Neural crest cell (in vitro differentiated cells): ENCODE measurements around the gene ANGPTL3. TPM values are rescaled to one million over a fixed set of nuclear protein-coding genes. Genes with fewer than 3 reads are reported as not detected.
A peak's percentile ranks its signal among the peaks of the same experiment; 100 is the strongest.
"Not testable (repeated sequence)": the region's sequence is repeated elsewhere in the genome, so short reads cannot be mapped to it uniquely, and the experiment has no call there.

Experiments
- DNase-seq: peaks from one replicate; pipeline ENCODE4 v3.0.0; 2021; ENCODE audit warnings: low read depth, mixed read lengths, low spot score
- H3K27ac Mint-ChIP-seq: one replicate; pipeline ENCODE4 v1.8.0; 2021; ENCODE audit warnings: mild to moderate bottlenecking, mixed read lengths; ENCODE audit not compliant: unreplicated experiment
- H3K27me3 Mint-ChIP-seq: 2 replicates; pipeline ENCODE4 v1.8.0; 2021; ENCODE audit warnings: low read depth, mild to moderate bottlenecking, mixed read lengths
- H3K36me3 Mint-ChIP-seq: 2 replicates; pipeline ENCODE4 v1.8.0; 2021; ENCODE audit warnings: low read depth, mild to moderate bottlenecking, mixed read lengths
- H3K4me1 Mint-ChIP-seq: 2 replicates; pipeline ENCODE4 v1.8.0; 2021; ENCODE audit warnings: mixed read lengths
- H3K4me3 Mint-ChIP-seq: one replicate; pipeline ENCODE4 v1.8.0; 2021; ENCODE audit warnings: mild to moderate bottlenecking, mixed read lengths
- H3K9me3 Mint-ChIP-seq: 2 replicates; pipeline ENCODE4 v1.8.0; 2021; ENCODE audit warnings: mixed read lengths
- total RNA-seq: library from RNA; stranded (reverse); gene quantifications from 2 replicates; pipeline ENCODE4 v1.2.1, GENCODE V29; 2021
- TF ChIP-seq, protein P1 (sequence below): fragments of 200-600 bp; sonication (generic); conservative IDR thresholded peaks from 2 replicates; pipeline ENCODE4 v1.5.0; 2021; ENCODE audit warnings: antibody characterized with exemption, mild to moderate bottlenecking

Gene ANGPTL3
- total RNA-seq, 1 donor from 2014 or later = not detected

DNA sequence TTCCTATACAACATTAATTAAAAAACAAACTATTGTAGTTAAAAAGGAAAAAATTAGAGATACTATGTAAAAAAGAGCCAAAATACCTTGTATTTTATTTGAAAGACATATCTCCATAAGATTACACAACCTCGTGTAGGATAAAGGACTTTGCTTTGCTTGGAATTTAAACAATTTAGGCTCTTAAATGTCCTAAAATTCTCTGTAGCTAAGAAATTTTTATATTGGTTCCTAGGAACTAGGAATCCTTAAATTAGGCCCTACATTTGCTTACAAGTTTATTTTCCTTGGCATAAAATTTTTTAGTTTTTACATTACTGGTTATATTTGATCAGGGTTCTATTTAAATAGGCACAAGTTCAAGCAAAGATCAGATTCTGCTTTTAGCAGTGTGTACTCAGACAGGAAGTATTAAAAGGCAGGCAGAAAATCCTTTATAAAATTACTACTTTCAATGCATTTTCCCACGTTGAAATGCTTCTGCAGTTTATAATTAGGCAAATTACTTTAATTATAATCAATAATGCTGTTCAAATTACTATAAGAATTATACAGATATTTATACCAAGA, 3.4 kb upstream of the ANGPTL3 start:
- Mint-ChIP-seq H3K4me1 (no peaks in the 10 kb centered on the region), H3K9me3 (no peaks in the 10 kb centered on the region), H3K27ac (no peak overlapping the region), H3K27me3 (no peaks in the 10 kb centered on the region), H3K36me3 (peaks cover 18% of the 10 kb centered on the region), H3K4me3 (no peak overlapping the region)
- TF ChIP-seq, protein P1, sequence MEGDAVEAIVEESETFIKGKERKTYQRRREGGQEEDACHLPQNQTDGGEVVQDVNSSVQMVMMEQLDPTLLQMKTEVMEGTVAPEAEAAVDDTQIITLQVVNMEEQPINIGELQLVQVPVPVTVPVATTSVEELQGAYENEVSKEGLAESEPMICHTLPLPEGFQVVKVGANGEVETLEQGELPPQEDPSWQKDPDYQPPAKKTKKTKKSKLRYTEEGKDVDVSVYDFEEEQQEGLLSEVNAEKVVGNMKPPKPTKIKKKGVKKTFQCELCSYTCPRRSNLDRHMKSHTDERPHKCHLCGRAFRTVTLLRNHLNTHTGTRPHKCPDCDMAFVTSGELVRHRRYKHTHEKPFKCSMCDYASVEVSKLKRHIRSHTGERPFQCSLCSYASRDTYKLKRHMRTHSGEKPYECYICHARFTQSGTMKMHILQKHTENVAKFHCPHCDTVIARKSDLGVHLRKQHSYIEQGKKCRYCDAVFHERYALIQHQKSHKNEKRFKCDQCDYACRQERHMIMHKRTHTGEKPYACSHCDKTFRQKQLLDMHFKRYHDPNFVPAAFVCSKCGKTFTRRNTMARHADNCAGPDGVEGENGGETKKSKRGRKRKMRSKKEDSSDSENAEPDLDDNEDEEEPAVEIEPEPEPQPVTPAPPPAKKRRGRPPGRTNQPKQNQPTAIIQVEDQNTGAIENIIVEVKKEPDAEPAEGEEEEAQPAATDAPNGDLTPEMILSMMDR = no peak
- no peak for DNase-seq

DNA sequence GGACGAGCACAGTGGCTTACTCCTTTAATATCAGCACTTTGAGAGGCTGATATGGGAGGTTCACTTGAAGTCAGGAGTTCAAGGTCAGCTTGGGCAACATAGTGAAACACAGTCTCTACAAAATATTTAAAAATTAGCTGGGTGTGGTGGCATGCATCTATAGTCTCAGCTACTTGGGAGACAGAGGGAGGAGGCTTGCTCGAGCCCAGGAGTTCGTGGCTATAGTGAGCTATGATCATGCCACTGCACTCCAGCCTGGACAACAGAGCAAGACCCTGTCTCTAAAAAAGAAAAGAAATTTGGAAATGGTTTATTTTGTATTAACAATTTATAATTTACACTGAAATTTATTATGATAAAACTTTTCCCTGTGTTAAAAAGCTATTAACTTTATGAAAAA, 1.7 kb upstream of the ANGPTL3 start:
- no peak overlapping the region for H3K4me3 Mint-ChIP-seq

DNA sequence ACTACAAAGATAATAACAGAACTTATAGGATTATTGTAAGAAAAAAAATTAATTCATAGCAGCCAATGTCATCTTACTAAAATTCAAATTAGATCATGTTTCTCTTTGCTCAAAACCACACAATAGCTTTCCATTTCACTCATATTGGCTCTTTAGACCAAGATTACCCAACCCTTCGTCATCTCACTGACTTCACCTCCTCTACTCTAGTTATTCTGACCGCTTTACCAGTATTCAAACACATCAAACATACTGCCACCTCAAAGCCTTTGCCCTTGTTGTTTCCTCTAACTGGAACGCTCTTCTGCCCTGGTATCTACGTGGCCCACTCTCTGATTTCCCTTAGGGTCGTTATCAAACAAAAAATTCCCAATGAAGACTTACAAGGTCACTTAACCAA, 1.7 kb downstream of the ANGPTL3 start:
- no peak for DNase-seq
- TF ChIP-seq, protein P1 = no peak
- Mint-ChIP-seq H3K27me3 (no peaks in the 10 kb centered on the region), H3K27ac (peak overlapping the region; percentile 31), H3K9me3 (no peaks in the 10 kb centered on the region), H3K36me3 (peaks cover 4% of the 10 kb centered on the region), H3K4me1 (no peaks in the 10 kb centered on the region), H3K4me3 (no peak overlapping the region)

More for the DNA sequence above, 1.7 kb upstream of the ANGPTL3 start:
- Mint-ChIP-seq H3K27me3 (no peaks in the 10 kb centered on the region), H3K36me3 (peaks cover 9% of the 10 kb centered on the region), H3K9me3 (no peaks in the 10 kb centered on the region), H3K4me1 (no peaks in the 10 kb centered on the region), H3K27ac (no peak overlapping the region)
- TF ChIP-seq, protein P1 = no peak
- no peak for DNase-seq

DNA sequence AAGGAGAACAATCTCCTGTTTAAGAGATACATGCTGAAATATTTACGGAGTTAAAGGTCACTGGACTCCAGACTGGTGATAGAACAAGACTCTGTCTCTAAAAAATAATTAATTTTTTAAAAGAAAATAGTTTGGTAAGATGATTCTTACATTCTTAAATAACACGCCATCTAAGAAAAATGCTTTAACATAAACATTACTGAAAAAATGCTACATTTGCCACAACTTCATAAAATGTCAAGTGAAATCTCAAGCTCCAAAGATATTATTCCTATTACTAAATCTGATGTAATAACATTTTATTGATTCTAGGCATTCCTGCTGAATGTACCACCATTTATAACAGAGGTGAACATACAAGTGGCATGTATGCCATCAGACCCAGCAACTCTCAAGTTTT, 4.1 kb downstream of the ANGPTL3 start:
- H3K4me3 Mint-ChIP-seq = no peak overlapping the region
- no peaks in the 10 kb centered on the region for H3K9me3 Mint-ChIP-seq
- no peak for DNase-seq
- H3K36me3 Mint-ChIP-seq = peaks cover 4% of the 10 kb centered on the region
- H3K27ac Mint-ChIP-seq = no peak overlapping the region
- H3K4me1 Mint-ChIP-seq = no peaks in the 10 kb centered on the region
- TF ChIP-seq, protein P1 = no peak
- no peaks in the 10 kb centered on the region for H3K27me3 Mint-ChIP-seq

DNA sequence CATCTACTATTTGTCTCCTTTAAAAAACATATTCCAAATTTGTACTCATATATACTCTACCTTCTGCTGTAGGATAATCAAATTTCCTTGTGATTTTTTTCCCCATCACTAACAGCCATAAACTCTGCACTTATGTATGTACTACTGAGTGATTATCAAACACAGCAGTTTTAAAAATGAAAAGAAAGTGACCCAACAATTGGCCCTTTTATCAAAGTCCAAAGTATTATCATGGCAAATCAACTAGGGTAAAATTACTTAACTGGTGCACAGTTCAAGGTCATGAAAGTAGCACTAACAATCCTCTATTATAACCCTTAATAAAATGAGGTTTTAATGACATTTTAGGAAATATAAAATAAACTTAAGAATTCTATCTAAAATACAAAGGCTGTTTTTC, 11.6 kb downstream of the ANGPTL3 start:
- no peaks in the 10 kb centered on the region for H3K4me1 Mint-ChIP-seq
- no peak overlapping the region for H3K4me3 Mint-ChIP-seq
- no peaks in the 10 kb centered on the region for H3K9me3 Mint-ChIP-seq
- no peak for DNase-seq
- TF ChIP-seq, protein P1 = no peak
- H3K27me3 Mint-ChIP-seq = no peaks in the 10 kb centered on the region
- no peak overlapping the region for H3K27ac Mint-ChIP-seq
- H3K36me3 Mint-ChIP-seq = peaks cover 8% of the 10 kb centered on the region

DNA sequence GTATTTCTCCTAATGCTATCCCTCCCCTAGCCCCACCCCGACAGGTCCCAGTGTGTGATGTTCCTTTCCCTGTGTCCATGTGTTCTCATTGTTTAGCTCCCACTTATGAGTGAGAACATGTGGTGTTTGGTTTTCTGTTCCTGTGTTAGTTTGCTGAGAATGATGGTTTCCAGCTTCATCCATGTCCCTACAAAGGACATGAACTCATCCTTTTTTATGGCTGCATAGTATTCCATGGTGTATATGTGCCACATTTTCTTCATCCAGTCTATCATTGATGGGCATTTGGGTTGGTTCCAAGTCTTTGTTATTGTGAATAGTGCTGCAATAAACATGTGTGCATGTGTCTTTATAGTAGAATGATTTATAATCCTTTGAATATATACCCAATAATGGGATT, 13.3 kb downstream of the ANGPTL3 start:
- not testable (repeated sequence) for H3K4me3 Mint-ChIP-seq, H3K27ac Mint-ChIP-seq, H3K9me3 Mint-ChIP-seq, H3K27me3 Mint-ChIP-seq, DNase-seq, H3K36me3 Mint-ChIP-seq, H3K4me1 Mint-ChIP-seq
